MCF 10A (cell line): ENCODE results near the gene WDR31. TPM values are rescaled to one million over a fixed set of nuclear protein-coding genes. Genes with fewer than 3 reads are reported as not detected.
A peak's percentile ranks its signal among the peaks of the same experiment; 100 is the strongest.
"Not testable (repeated sequence)": the region's sequence is repeated elsewhere in the genome, so short reads cannot be mapped to it uniquely, and the experiment has no call there.

ENCODE experiments used
- BruUV-seq: library from RNA; stranded (reverse); fragments of 400-500 nt; replicated peaks from 2 replicates; lab custom pipeline; 2021; lab: Mats Ljungman, UMichigan
- CTCF ChIA-PET: fragments of 300-600 bp; sonication (Branson Sonifier 250); formaldehyde crosslinking; extraction: SDS; loops from one replicate; lab custom pipeline; 2021; ENCODE audit warnings: antibody characterized with exemption, inconsistent platforms; lab: Yijun Ruan, JAX
- POLR2A ChIA-PET: fragments of 300-600, 350-650 bp; sonication (Branson Sonifier 250); formaldehyde crosslinking; extraction: SDS; loops from one replicate; lab custom pipeline; 2020; ENCODE audit warnings: antibody characterized with exemption, inconsistent platforms; lab: Yijun Ruan, JAX
- DNase-seq: peaks from one replicate; pipeline ENCODE4 v3.0.0-alpha.2; 2018; ENCODE audit not compliant: unreplicated experiment
- H3K27ac Mint-ChIP-seq: one replicate; pipeline ENCODE4 v1.8.0; 2022; ENCODE audit warnings: mild to moderate bottlenecking, low read depth, mixed read lengths; ENCODE audit not compliant: unreplicated experiment
- H3K27me3 Mint-ChIP-seq: one replicate; pipeline ENCODE4 v1.8.0; 2022; ENCODE audit warnings: mixed read lengths; ENCODE audit not compliant: insufficient read depth, unreplicated experiment
- H3K36me3 Mint-ChIP-seq: one replicate; pipeline ENCODE4 v1.8.0; 2022; ENCODE audit warnings: mild to moderate bottlenecking, moderate library complexity, mixed read lengths; ENCODE audit not compliant: insufficient read depth, unreplicated experiment
- H3K4me1 Mint-ChIP-seq: one replicate; pipeline ENCODE4 v1.8.0; 2022; ENCODE audit warnings: mixed read lengths; ENCODE audit not compliant: insufficient read depth, unreplicated experiment
- H3K4me3 Mint-ChIP-seq: one replicate; pipeline ENCODE4 v1.8.0; 2022; ENCODE audit warnings: mild to moderate bottlenecking, moderate library complexity, mixed read lengths; ENCODE audit not compliant: unreplicated experiment
- H3K9me3 Mint-ChIP-seq: one replicate; pipeline ENCODE4 v1.8.0; 2022; ENCODE audit warnings: mixed read lengths; ENCODE audit not compliant: unreplicated experiment
- CTCF ChIP-seq: fragments of 200-600 bp; IDR thresholded peaks from one replicate; pipeline ENCODE4 v1.8.0; 2022; ENCODE audit warnings: antibody characterized with exemption, mild to moderate bottlenecking; ENCODE audit not compliant: unreplicated experiment
- intact Hi-C: fragments of 100-400 bp; cut with micrococcal nuclease; formaldehyde crosslinking; loops from 2 replicates; pipeline ENCODE4 v1.14.1; 2022
- total RNA-seq: library from RNA; stranded (reverse); gene quantifications from 2 replicates; pipeline ENCODE4 v1.2.3, GENCODE V29; 2022

The WDR31 gene
- total RNA-seq, 1 experiment from 2014 or later, result 2.3 TPM

- no peaks in the 10 kb centered on the region for H3K4me1 Mint-ChIP-seq
- no peaks in the 10 kb centered on the region for H3K27me3 Mint-ChIP-seq
- BruUV-seq, result no TSS peak
- no peak for DNase-seq
- no peak overlapping the region for H3K4me3 Mint-ChIP-seq
- CTCF ChIA-PET, result interaction anchor here (0.6 to 1.4 kb wide), 5 partner anchors 12 to 147 kb away, joined by 3 to 5 read pairs (median 4); partner anchors contain the start of gene ALAD
- POLR2A ChIA-PET, result interaction anchor here (0.6 to 1.0 kb wide), 2 partner anchors 87 to 1089 kb away, joined by 3 to 4 read pairs; no protein-coding TSS in a partner anchor
- no peak overlapping the region for H3K27ac Mint-ChIP-seq
- intact Hi-C loops, result no loop called here
- TF ChIP-seq CTCF, result no peak
- no peaks in the 10 kb centered on the region for H3K9me3 Mint-ChIP-seq
- H3K36me3 Mint-ChIP-seq, result no peaks in the 10 kb centered on the region
Observed at GRCh38 chr9:113387560-113388230, 47.6 kb upstream of the WDR31 start.

GRCh38 chr9:113386571-113387393, 46.7 kb upstream of the WDR31 start:
- TF ChIP-seq CTCF, result no peak
- H3K4me3 Mint-ChIP-seq, result no peak overlapping the region
- POLR2A ChIA-PET, result no interaction called here
- no peak for DNase-seq
- CTCF ChIA-PET, result interaction anchor here (0.7 to 1.5 kb wide), 4 partner anchors 13 to 567 kb away, joined by 3 to 7 read pairs (median 6); partner anchors contain the start of gene ALAD
- H3K4me1 Mint-ChIP-seq, result no peaks in the 10 kb centered on the region
- TSS peak; percentile 32 for BruUV-seq
- intact Hi-C loops, result no loop called here
- no peaks in the 10 kb centered on the region for H3K9me3 Mint-ChIP-seq
- H3K36me3 Mint-ChIP-seq, result no peaks in the 10 kb centered on the region
- H3K27ac Mint-ChIP-seq, result no peak overlapping the region
- no peaks in the 10 kb centered on the region for H3K27me3 Mint-ChIP-seq

GRCh38 chr9:113381909-113382411, 41.9 kb upstream of the WDR31 start:
- Mint-ChIP-seq H3K27me3 (no peaks in the 10 kb centered on the region), H3K4me3 (no peak overlapping the region), H3K36me3 (no peaks in the 10 kb centered on the region), H3K9me3 (no peaks in the 10 kb centered on the region), H3K27ac (no peak overlapping the region), H3K4me1 (peaks cover 6% of the 10 kb centered on the region)
- BruUV-seq, result no TSS peak
- TF ChIP-seq CTCF, result no peak
- DNase-seq, result no peak
- intact Hi-C loops, result no loop called here
- POLR2A ChIA-PET, result no interaction called here
- CTCF ChIA-PET, result no interaction called here

GRCh38 chr9:113381441-113381840, 41.4 kb upstream of the WDR31 start:
- H3K27me3 Mint-ChIP-seq, DNase-seq, H3K4me1 Mint-ChIP-seq, H3K36me3 Mint-ChIP-seq, BruUV-seq, H3K4me3 Mint-ChIP-seq, H3K27ac Mint-ChIP-seq, intact Hi-C loops, POLR2A ChIA-PET, H3K9me3 Mint-ChIP-seq, CTCF ChIA-PET: not testable (repeated sequence)
